SJSA1 (cell line): Measurements from ENCODE around the gene CASTOR2. TPM values are rescaled to one million over a fixed set of nuclear protein-coding genes. Genes with fewer than 3 reads are reported as not detected.
"Not testable (repeated sequence)": the region's sequence is repeated elsewhere in the genome, so short reads cannot be mapped to it uniquely, and the experiment has no call there.

Experiments
- DNase-seq, 2 experiments: peaks; one replicate each; pipeline ENCODE4 v3.0.0-alpha.2; 2015 to 2020; ENCODE audit warnings: low spot score in 2 of 2, low read depth in 1 of 2
- H3K27ac ChIP-seq: fragments of 250-450 bp; sonication (Bioruptor Pico); 2 replicates; pipeline ENCODE4 v1.5.1; 2020; ENCODE audit warnings: mild to moderate bottlenecking, moderate library complexity
- H3K27me3 ChIP-seq: fragments of 250-450 bp; sonication (Bioruptor Pico); replicated peaks from 2 replicates; pipeline ENCODE4 v1.5.1; 2020; ENCODE audit warnings: mild to moderate bottlenecking, moderate library complexity
- H3K36me3 ChIP-seq: fragments of 250-450 bp; sonication (Bioruptor Pico); 2 replicates; pipeline ENCODE4 v1.5.1; 2020; ENCODE audit warnings: mild to moderate bottlenecking
- H3K4me1 ChIP-seq: fragments of 250-450 bp; sonication (Bioruptor Pico); replicated peaks from 2 replicates; pipeline ENCODE4 v1.6.1; 2021; ENCODE audit warnings: mild to moderate bottlenecking
- H3K4me3 ChIP-seq: fragments of 250-450 bp; sonication (Bioruptor Pico); 2 replicates; pipeline ENCODE4 v1.5.1; 2020; ENCODE audit warnings: mild to moderate bottlenecking
- H3K9me3 ChIP-seq: fragments of 250-450 bp; sonication (Bioruptor Pico); replicated peaks from 2 replicates; pipeline ENCODE4 v1.5.1; 2020; ENCODE audit warnings: mild to moderate bottlenecking
- total RNA-seq: library from RNA; depleted of rRNA; stranded (reverse); fragments of >200 nt; shearing (Covaris generic); gene quantifications from 2 replicates; pipeline ENCODE4 v1.2.3, GENCODE V29; 2014; rRNA removed

CASTOR2 gene
- total RNA-seq: 0.56 and 1.8 TPM in 2 replicates

GRCh38 chr7:74964511-74965119 lies at the start of gene CASTOR2:
TSS of gene CASTOR2 (plus strand) at chr7:74964705. CDS start at chr7:74964986, 281 bp downstream.
- H3K9me3 ChIP-seq, H3K4me3 ChIP-seq, H3K27ac ChIP-seq, H3K27me3 ChIP-seq, H3K36me3 ChIP-seq, H3K4me1 ChIP-seq: not testable (repeated sequence)
- DNase-seq: peak in 1 of 2 experiments; percentile 72

- not testable (repeated sequence) for H3K9me3 ChIP-seq, H3K27ac ChIP-seq, H3K4me1 ChIP-seq, H3K27me3 ChIP-seq, H3K4me3 ChIP-seq, H3K36me3 ChIP-seq, DNase-seq
Measured at GRCh38 chr7:74922321-74922890, 42.1 kb upstream of the CASTOR2 start.

DNA sequence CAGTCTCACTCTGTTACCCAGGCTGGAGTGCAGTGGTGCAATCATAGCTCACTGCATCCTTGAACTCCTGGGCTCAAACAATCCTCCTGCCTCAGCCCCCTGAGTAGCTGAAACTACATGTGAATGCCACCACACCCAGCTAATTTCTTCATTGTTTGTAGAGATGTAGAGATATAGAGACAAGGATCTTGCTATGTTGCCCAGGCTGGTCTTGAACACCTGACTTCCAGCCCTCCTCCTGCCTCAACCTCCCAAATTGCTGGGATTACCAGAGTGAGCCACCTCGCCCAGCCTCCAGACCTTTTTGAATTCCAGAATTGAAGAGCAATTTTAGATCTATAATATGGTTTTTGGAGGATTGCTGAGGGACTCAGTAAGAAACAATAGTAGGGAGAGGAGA lies 40.9 kb upstream of the CASTOR2 start:
- not testable (repeated sequence) for H3K9me3 ChIP-seq, H3K4me3 ChIP-seq, DNase-seq, H3K36me3 ChIP-seq, H3K4me1 ChIP-seq, H3K27ac ChIP-seq, H3K27me3 ChIP-seq

GRCh38 chr7:74926968-74927367 lies 37.5 kb upstream of the CASTOR2 start:
- H3K4me3 ChIP-seq, H3K36me3 ChIP-seq, H3K27me3 ChIP-seq, H3K27ac ChIP-seq, H3K4me1 ChIP-seq, DNase-seq, H3K9me3 ChIP-seq: not testable (repeated sequence)

DNA sequence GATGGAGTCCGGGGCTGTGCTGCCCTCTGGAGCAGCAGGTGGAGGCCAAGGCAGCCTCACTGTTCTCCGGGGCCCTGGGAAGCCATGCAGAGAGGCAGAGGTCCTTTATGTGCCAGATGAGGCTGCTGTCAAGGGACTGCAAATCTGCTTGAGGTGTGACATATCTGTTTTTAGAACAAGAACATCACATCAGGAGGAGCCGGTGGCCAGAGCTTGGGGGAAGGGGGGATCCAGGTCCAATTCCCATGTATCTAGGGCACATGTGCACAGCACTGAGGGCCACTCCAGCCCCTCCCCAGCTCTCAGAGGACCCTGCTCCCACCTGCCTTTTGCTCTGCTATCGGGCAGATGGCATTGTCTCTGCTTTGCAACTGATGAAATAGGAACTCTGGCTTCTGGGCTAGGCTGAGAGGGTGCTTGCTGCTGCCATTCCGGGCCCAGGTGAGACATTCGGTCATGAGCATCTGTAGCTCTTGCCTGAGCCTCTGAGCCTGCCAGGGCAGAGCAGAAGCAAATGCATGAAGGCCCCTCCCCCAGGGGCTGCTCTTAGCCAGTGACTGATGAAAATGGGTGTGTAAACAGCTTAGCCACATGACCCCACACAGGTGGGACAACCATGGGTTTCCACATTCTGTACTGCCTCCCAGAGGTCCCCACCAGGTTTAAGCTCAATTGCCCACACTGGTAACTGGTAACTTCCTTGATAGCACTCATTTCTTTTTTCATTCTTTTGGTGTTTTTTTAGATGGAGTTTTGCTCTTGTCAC lies 32.8 kb upstream of the CASTOR2 start:
- DNase-seq, H3K4me3 ChIP-seq, H3K27me3 ChIP-seq, H3K4me1 ChIP-seq, H3K27ac ChIP-seq, H3K9me3 ChIP-seq, H3K36me3 ChIP-seq: not testable (repeated sequence)

DNA sequence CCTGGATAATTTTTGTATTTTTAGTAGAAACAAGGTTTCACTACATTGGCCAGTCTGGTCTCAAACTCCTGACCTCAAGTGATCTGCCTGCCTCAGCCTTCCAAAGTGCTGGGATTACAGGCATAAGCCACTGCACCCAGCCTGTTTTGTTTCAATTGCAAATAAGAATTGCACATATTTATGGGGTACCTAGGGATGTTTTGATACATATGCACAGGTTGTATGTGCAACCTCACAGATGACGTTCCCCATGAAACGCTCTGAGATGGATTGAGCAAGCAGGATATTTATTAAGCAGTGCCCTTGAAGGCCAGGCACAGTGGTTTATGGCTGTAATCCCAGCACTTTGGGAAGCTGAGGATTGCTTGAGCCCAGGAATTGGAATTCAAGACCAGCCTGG lies 25.1 kb upstream of the CASTOR2 start:
- not testable (repeated sequence) for H3K9me3 ChIP-seq, H3K27ac ChIP-seq, DNase-seq, H3K4me1 ChIP-seq, H3K27me3 ChIP-seq, H3K36me3 ChIP-seq, H3K4me3 ChIP-seq

DNA sequence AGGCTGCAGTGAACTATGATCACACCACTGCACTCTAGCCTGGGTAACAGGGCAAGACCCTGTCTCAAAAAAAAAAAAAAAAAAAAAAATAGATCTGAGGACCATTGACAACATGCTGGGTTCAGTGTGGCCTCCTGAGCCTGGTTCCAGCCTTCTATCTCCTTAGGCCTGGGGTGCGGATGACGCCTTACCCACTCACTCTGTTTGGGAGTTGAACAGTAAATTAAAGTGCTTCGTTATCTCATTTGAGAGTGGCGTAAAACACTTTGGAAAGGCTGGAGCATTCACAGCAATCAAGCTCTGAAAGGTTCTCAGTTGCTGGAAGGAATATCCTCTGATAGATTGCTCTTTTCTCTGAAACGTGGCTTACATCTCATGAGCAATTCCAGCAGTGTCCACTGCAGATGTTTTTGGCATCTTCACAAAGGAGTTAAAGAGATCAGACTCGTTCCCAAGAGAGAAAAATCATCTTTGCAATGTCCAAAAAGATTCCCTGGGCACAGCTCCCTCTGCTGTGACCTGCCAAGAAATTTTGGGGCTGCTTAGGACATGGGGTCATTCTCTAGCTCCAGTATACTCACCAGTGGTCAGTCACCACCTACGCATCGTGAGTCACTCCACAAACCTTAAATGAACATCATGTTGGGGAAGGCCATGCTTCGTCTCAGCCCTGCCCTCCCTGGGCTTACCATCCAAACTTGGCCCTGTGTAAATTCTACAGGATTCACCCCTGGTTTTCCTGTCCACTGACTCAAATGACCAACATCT lies 23.0 kb upstream of the CASTOR2 start:
- not testable (repeated sequence) for H3K4me3 ChIP-seq, H3K36me3 ChIP-seq, DNase-seq, H3K9me3 ChIP-seq, H3K27ac ChIP-seq, H3K4me1 ChIP-seq, H3K27me3 ChIP-seq

DNA sequence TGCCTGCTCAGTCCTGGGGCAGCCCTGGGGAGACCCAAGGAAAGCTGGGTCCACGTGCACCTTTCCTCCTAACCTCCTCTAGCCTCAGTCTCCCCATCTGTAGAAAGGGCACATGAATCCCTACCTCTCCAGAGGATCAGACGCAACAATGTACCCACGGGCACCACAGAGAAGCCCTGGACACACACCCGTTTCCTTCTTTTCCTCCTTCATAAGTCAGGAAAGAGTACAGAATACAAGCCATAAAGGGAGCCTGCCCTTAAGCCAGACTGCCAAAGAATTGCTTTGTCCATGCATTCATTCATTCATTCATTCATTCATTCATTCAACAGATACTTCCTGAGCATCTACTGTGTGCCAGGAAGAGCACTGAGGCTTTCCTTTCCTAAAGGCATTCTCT lies 20.6 kb upstream of the CASTOR2 start:
- H3K4me3 ChIP-seq, H3K27ac ChIP-seq, H3K4me1 ChIP-seq, H3K27me3 ChIP-seq, H3K9me3 ChIP-seq, H3K36me3 ChIP-seq, DNase-seq: not testable (repeated sequence)

DNA sequence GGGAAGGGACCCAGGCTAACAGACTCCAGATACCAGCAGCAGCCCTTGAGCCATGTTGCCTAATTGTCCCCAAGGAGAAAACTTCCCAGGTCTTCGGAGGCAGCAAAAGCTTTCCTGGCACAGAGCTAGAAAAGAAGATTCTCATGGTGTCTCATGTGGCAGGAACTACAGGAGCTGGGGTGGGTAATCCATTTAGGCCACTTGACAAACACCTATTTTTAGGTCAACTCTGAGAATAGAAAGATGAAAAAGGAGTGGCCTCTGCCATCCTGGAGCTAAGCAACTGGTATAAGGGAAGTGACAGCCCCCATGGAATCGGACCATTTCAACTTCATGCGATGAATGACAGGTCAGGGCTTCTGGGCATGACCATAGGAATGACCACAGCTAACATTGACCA lies 16.8 kb upstream of the CASTOR2 start:
- not testable (repeated sequence) for H3K27me3 ChIP-seq, H3K4me1 ChIP-seq

DNA sequence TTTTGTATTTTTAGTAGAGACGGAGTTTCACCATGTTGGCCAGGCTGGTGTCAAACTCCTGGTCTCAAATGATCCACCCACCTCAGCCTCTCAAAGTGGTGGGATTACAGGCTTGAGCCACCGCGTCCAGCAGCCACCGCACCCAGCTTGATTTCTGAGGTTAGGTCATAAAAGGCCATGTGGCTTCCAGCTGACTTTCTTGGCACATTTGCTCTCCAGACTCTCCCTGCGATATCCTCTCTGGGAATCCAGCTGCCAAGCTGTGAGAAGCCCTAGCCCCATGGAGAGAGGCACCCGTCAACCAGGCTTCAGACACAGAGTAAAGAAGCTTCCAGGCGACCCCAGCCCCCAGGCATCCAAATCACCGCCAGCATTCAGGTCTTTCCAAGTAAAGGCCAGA lies 10.7 kb upstream of the CASTOR2 start:
- H3K27me3 ChIP-seq, H3K27ac ChIP-seq, DNase-seq, H3K4me1 ChIP-seq, H3K4me3 ChIP-seq, H3K9me3 ChIP-seq, H3K36me3 ChIP-seq: not testable (repeated sequence)

More for the DNA sequence above, 16.8 kb upstream of the CASTOR2 start:
- H3K36me3 ChIP-seq, DNase-seq, H3K9me3 ChIP-seq, H3K4me3 ChIP-seq, H3K27ac ChIP-seq: not testable (repeated sequence)

GRCh38 chr7:74958328-74958727 lies 6.2 kb upstream of the CASTOR2 start:
- not testable (repeated sequence) for H3K27ac ChIP-seq, H3K4me3 ChIP-seq, DNase-seq, H3K27me3 ChIP-seq, H3K9me3 ChIP-seq, H3K4me1 ChIP-seq, H3K36me3 ChIP-seq

DNA sequence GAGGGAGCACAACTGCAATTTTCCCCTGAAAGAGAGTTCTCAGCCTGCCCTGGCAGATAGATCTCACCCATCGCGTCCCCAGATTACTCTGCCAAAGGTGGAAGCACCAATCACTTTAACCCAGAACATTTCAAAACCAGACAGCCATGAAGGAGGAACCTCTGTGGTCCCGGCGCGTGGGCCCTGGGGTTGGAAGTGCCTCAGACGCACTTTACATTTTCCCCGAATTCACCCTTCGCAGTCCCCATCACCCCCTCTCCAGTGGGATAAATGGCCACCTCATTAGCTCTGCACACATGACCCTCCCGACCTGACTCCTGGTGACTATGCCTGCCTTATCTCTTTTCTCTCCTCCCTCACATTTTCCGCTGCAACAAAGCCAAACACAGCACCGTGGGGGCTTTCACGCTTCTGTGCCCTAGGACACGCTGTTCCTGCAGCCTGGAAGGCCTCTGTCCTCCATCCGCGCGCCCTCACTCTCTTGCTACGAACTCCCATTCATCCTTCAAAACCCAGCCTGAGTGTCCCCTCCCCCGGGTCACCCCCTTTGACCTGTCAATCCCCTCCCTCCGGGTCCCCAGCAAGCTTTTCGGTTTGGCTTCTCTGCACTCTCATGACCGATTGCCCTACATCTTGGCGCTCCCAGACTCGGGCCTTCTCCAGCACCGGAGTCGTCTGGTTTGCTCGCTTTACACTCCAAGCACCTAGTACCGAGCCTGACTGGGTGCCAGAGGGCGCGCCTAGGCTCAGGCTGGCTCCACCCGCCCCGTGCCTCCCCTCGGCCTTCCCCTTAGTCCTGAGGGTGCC lies 598 bp upstream of the CASTOR2 start:
- not testable (repeated sequence) for H3K4me3 ChIP-seq, DNase-seq, H3K4me1 ChIP-seq

DNA sequence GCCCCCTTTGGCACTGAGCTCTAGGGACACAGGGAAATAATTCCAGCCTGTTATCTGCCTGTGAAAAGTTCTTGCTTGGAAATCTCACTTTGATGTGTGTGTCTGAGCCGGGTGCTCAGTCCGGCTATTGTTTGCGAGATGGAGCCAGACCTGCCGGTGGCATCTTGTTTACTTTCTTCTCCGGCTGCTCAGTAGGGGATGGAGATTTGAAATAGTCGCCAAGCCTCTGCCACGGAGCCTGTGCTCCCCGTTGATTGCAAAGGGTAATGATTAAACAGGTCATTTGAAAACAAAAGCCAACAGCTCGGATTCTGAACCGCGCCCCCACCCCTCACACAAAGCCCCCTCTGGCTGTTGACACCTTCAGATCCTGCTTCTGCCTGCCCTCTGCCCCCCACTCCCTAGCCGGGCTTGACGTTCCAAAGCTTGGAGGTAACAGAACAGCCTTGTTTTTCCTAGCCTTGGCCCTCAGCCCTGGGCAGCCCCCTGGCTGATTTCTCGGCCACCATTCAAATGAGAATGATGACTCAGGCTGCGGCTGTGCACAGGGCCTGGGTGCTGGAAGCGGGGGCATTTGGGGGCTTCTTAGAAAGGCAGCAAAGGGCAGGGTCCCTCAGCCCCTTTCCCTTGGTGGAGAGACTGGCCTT lies 1.8 kb downstream of the CASTOR2 start:
- not testable (repeated sequence) for H3K4me3 ChIP-seq, H3K9me3 ChIP-seq, DNase-seq, H3K27me3 ChIP-seq, H3K27ac ChIP-seq, H3K36me3 ChIP-seq, H3K4me1 ChIP-seq

More for the DNA sequence above, 598 bp upstream of the CASTOR2 start:
- H3K27me3 ChIP-seq, H3K27ac ChIP-seq, H3K36me3 ChIP-seq, H3K9me3 ChIP-seq: not testable (repeated sequence)
